OCI-LY1 (cell line): ENCODE data around the gene POLR2J.

Source experiments
- H2AFZ ChIP-seq: fragments of 200-600 bp; sonication (generic), shearing (Covaris generic); 2 replicates; pipeline ENCODE4 v1.6.0; 2014; ENCODE audit warnings: antibody characterized with exemption, mild to moderate bottlenecking, low read length
- H3F3A ChIP-seq: fragments of 200-600 bp; sonication (generic), shearing (Covaris generic); 2 replicates; pipeline ENCODE4 v1.6.0; 2014; ENCODE audit warnings: mild to moderate bottlenecking, antibody characterized with exemption, low read length, moderate library complexity; ENCODE audit not compliant: insufficient read depth
- H3K27ac ChIP-seq: fragments of 200-600 bp; sonication (generic); 2 replicates; pipeline ENCODE4 v1.5.1; 2014; ENCODE audit warnings: low read length, mixed run types, mild to moderate bottlenecking, low read depth; ENCODE audit not compliant: poor library complexity, severe bottlenecking
- H3K27me3 ChIP-seq: fragments of 200-600 bp; sonication (generic); 2 replicates; pipeline ENCODE4 v1.6.0; 2014; ENCODE audit warnings: antibody characterized with exemption, mild to moderate bottlenecking, low read length, moderate library complexity; ENCODE audit not compliant: insufficient read depth
- H3K36me3 ChIP-seq: fragments of 200-600 bp; sonication (generic); 2 replicates; pipeline ENCODE4 v1.6.1; 2014; ENCODE audit warnings: mild to moderate bottlenecking, antibody characterized with exemption, low read length, moderate library complexity, mixed read lengths; ENCODE audit not compliant: insufficient read depth
- H3K4me1 ChIP-seq: fragments of 200-600 bp; sonication (generic); 2 replicates; pipeline ENCODE4 v1.5.1; 2014; ENCODE audit warnings: mild to moderate bottlenecking, low read length, moderate library complexity; ENCODE audit not compliant: insufficient read depth, severe bottlenecking
- H3K4me2 ChIP-seq: fragments of 200-600 bp; sonication (generic), shearing (Covaris generic); 2 replicates; pipeline ENCODE4 v1.6.1; 2014; ENCODE audit warnings: low read length
- H3K4me3 ChIP-seq: fragments of 200-600 bp; sonication (generic); 2 replicates; pipeline ENCODE4 v1.5.1; 2014; ENCODE audit warnings: low read length, low read depth, mild to moderate bottlenecking, mixed read lengths; ENCODE audit not compliant: poor library complexity, severe bottlenecking
- H3K79me2 ChIP-seq: fragments of 200-600 bp; shearing (Covaris generic); 2 replicates; pipeline ENCODE4 v1.6.1; 2016; ENCODE audit warnings: mixed run types, low read length, mixed read lengths; ENCODE audit not compliant: insufficient read depth
- H3K9ac ChIP-seq: fragments of 200-600 bp; sonication (generic), shearing (Covaris generic); 2 replicates; pipeline ENCODE4 v1.6.1; 2014; ENCODE audit warnings: mild to moderate bottlenecking, low read length, mixed read lengths
- H3K9me2 ChIP-seq: fragments of 200-600 bp; sonication (generic), shearing (Covaris generic); 2 replicates; pipeline ENCODE4 v1.6.1; 2014; ENCODE audit warnings: low read depth, mild to moderate bottlenecking, low read length, mixed read lengths
- H3K9me3 ChIP-seq: fragments of 200-600 bp; shearing (Covaris generic); 2 replicates; pipeline ENCODE4 v1.6.1; 2014; ENCODE audit warnings: low read length, mixed read lengths
- H4K20me1 ChIP-seq: fragments of 200-600 bp; sonication (generic), shearing (Covaris generic); 2 replicates; pipeline ENCODE4 v1.6.0; 2016; ENCODE audit warnings: mild to moderate bottlenecking, low read length; ENCODE audit not compliant: insufficient read depth
- CTCF ChIP-seq: fragments of 200-600 bp; sonication (generic), shearing (Covaris generic); IDR thresholded peaks from 2 replicates; pipeline ENCODE4 v1.5.1; 2017; ENCODE audit warnings: mild to moderate bottlenecking, antibody characterized with exemption, low read length, moderate library complexity, mixed read lengths
- EZH2 ChIP-seq: fragments of 200-600 bp; sonication (generic), shearing (Covaris generic); IDR thresholded peaks from 2 replicates; pipeline ENCODE4 v1.8.0; 2017; ENCODE audit warnings: borderline replicate concordance, mixed run types, mild to moderate bottlenecking, antibody characterized with exemption, low read length, moderate library complexity, mixed read lengths

The POLR2J gene

GRCh38 chr7:102449136-102449535 is 29.6 kb downstream of the POLR2J start:
- Histone ChIP-seq H3K9me3 (no peaks in the 10 kb centered on the region), H3K4me1 (peaks cover 51% of the 10 kb centered on the region), H3K4me3 (no peak overlapping the region), H3K27ac (no peak overlapping the region), H3K79me2 (no peaks in the 10 kb centered on the region), H2AFZ (no peak overlapping the region), H3K4me2 (no peak overlapping the region), H3F3A (no peaks in the 10 kb centered on the region; the same call in 1 of the 2 replicates), H3K9ac (no peak overlapping the region), H3K36me3 (peaks cover 41% of the 10 kb centered on the region), H4K20me1 (no peaks in the 10 kb centered on the region), H3K27me3 (no peaks in the 10 kb centered on the region), H3K9me2 (no peaks in the 10 kb centered on the region)
- TF ChIP-seq EZH2 (no peak), CTCF (no peak)

GRCh38 chr7:102447311-102447710 is 31.4 kb downstream of the POLR2J start:
- Histone ChIP-seq H4K20me1 (no peaks in the 10 kb centered on the region), H3K4me1 (peaks cover 67% of the 10 kb centered on the region), H3K9me2 (no peaks in the 10 kb centered on the region), H3K9me3 (no peaks in the 10 kb centered on the region), H3K27ac (peak overlapping the region; percentile 97), H3F3A (peaks cover 11% of the 10 kb centered on the region; the same call in 1 of the 2 replicates), H3K4me3 (no peak overlapping the region), H3K36me3 (peaks cover 55% of the 10 kb centered on the region), H3K9ac (no peak overlapping the region), H3K27me3 (no peaks in the 10 kb centered on the region), H3K79me2 (no peaks in the 10 kb centered on the region), H3K4me2 (no peak overlapping the region), H2AFZ (no peak overlapping the region)
- TF ChIP-seq EZH2, result no peak
- TF ChIP-seq CTCF, result no peak

DNA sequence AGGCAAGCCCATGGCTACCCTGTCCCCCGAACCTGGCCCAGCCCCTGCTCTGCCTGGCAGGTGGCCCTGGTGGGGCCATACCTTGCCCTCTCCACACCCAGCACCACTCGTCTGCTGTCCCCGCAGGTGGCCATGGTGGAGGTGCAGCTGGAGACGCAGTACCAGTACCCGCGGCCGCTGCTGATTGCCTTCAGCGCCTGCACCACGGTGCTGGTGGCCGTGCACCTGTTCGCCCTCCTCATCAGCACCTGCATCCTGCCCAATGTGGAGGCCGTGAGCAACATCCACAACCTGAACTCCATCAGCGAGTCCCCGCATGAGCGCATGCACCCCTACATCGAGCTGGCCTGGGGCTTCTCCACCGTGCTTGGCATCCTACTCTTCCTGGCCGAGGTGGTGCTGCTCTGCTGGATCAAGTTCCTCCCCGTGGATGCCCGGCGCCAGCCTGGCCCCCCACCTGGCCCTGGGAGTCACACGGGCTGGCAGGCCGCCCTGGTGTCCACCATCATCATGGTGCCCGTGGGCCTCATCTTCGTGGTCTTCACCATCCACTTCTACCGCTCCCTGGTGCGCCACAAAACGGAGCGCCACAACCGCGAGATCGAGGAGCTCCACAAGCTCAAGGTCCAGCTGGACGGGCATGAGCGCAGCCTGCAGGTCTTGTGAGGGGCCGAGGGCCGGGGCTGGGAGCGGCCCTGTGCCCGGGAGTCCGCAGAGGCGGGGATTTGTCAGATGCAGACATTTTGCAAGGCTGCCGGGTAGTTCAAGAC is 32.1 kb downstream of the POLR2J start:
- no peak overlapping the region for H2AFZ ChIP-seq
- no peaks in the 10 kb centered on the region for H3K27me3 ChIP-seq
- H3K9ac ChIP-seq, result peak overlapping the region; percentile 1; the same call in 1 of the 2 replicates
- TF ChIP-seq CTCF (no peak), EZH2 (no peak)
- H3K9me2 ChIP-seq, result no peaks in the 10 kb centered on the region
- no peak overlapping the region for H3K4me2 ChIP-seq
- no peaks in the 10 kb centered on the region for H4K20me1 ChIP-seq
- peaks cover 15% of the 10 kb centered on the region for H3F3A ChIP-seq
- no peaks in the 10 kb centered on the region for H3K79me2 ChIP-seq
- H3K27ac ChIP-seq, result peak overlapping the region; percentile 97
- peaks cover 71% of the 10 kb centered on the region for H3K4me1 ChIP-seq
- H3K9me3 ChIP-seq, result no peaks in the 10 kb centered on the region
- H3K36me3 ChIP-seq, result peaks cover 61% of the 10 kb centered on the region
- H3K4me3 ChIP-seq, result no peak overlapping the region
